ENCODE data around the gene CNTN1.

Gene CNTN1

GRCh38 chr12:41112903-41113302, 420.7 kb downstream of the CNTN1 start:
- no peak for DNase-seq (ENCODE audit: low read depth in 2 of 2)

- no peak for DNase-seq (ENCODE audit: low read depth in 2 of 2)
Measured at GRCh38 chr12:41120211-41120610, 428.0 kb downstream of the CNTN1 start.

GRCh38 chr12:41121374-41121773, 429.1 kb downstream of the CNTN1 start:
- no peak for DNase-seq (ENCODE audit: low read depth in 2 of 2)

Measured in stimulated activated CD4-positive, alpha-beta T cell treated with anti-CD3 and anti-CD28 coated beads, Interleukin-1b, Interleukin-23, amount 100 ng/mL, for 1 hour (primary cell).